ENCODE data around the gene KIRREL3. TPM values are rescaled to one million over a fixed set of nuclear protein-coding genes. Genes with fewer than 3 reads are reported as not detected.

KIRREL3 gene
- total RNA-seq, 4 donors from 2014 or later: 0.19 TPM; not detected in 3

DNA sequence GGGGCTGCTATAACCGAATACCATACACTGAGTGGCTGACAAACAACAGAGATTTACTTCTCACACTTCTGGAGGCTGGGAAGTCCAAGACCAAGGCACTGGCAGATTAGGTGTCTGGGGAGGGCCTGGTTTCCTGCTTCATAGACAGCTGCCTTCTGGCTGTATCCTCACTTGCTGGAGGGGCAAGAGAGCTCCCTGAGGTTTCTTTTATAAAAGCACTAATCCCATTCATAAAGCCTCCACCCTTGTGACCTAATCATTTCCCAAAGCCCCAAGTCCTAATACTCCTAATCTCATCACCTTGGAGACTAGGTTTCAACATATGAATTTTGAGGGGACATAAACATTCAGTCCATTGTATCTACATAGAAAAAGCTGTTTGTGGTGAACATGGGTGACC lies 131.8 kb downstream of the KIRREL3 start:
- Histone ChIP-seq H3K4me3 (no peak overlapping the region), H3K27me3 (peaks cover 0 to 16% (median 0%) of the 10 kb centered on the region in 4 donors), H3K36me3 (no peaks in the 10 kb centered on the region), H3K4me1 (no peaks in the 10 kb centered on the region), H3K9me3 (no peaks in the 10 kb centered on the region), H3K27ac (no peak overlapping the region)
- TF ChIP-seq, protein P1, sequence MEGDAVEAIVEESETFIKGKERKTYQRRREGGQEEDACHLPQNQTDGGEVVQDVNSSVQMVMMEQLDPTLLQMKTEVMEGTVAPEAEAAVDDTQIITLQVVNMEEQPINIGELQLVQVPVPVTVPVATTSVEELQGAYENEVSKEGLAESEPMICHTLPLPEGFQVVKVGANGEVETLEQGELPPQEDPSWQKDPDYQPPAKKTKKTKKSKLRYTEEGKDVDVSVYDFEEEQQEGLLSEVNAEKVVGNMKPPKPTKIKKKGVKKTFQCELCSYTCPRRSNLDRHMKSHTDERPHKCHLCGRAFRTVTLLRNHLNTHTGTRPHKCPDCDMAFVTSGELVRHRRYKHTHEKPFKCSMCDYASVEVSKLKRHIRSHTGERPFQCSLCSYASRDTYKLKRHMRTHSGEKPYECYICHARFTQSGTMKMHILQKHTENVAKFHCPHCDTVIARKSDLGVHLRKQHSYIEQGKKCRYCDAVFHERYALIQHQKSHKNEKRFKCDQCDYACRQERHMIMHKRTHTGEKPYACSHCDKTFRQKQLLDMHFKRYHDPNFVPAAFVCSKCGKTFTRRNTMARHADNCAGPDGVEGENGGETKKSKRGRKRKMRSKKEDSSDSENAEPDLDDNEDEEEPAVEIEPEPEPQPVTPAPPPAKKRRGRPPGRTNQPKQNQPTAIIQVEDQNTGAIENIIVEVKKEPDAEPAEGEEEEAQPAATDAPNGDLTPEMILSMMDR (IDR thresholded peaks at IDR 0.05): no peak
- TF ChIP-seq POLR2A (IDR thresholded peaks at IDR 0.05): no peak
- WGBS, 2 donors: 33 to 43% methylated on average over 1 of the region's 1 CpG
- no peak for DNase-seq
- intact Hi-C loops (cut with DNase I): no loop called here

GRCh38 chr11:126864934-126865333 lies 135.6 kb downstream of the KIRREL3 start:
- Histone ChIP-seq H3K4me1 (no peaks in the 10 kb centered on the region), H3K4me3 (no peak overlapping the region), H3K27ac (no peak overlapping the region), H3K9me3 (no peaks in the 10 kb centered on the region), H3K36me3 (no peaks in the 10 kb centered on the region), H3K27me3 (peaks cover 0 to under 1% (median 0%) of the 10 kb centered on the region in 4 donors)
- intact Hi-C loops (cut with DNase I): no loop called here
- DNase-seq: no peak
- TF ChIP-seq POLR2A (IDR thresholded peaks at IDR 0.05): no peak
- TF ChIP-seq, protein P1 (IDR thresholded peaks at IDR 0.05): no peak
- WGBS, 2 donors: 62 to 77% methylated on average over 4 of the region's 4 CpGs

DNA sequence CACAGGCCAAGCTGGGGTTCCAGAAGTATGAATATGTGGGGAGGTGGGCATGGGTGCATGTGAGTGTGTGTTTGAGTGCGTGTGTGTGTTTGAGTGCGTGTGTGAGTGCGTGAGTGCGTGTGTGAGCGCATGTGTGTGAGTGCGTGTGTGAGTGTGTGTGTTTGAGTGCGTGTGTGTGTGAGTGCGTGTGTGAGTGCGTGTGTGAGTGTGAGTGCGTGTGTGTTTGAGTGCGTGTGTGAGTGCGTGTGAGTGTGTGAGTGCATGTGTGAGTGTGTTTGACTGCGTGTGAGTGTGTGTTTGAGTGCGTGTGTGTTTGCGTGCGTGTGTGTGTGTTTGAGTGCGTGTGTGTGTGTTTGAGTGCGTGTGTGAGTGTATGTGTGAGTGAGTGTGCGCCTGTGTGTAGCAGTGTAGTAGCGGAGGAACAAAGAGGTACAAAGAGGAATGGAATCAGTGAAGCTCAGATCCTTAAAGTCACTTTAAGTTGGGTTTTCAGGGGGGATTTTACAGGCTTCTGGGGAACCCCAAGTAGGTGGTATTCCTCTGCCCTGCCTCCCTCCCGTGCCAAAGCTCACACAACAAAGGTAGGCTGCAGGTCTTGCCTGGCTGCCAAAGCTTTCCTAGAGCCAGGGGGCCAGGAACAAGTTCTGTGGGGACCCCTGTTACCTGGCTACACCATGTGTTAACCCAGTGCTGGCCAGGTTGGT lies 137.1 kb downstream of the KIRREL3 start:
- no peak overlapping the region for H3K4me3 ChIP-seq
- H3K9me3 ChIP-seq: no peaks in the 10 kb centered on the region
- TF ChIP-seq, protein P1 (IDR thresholded peaks at IDR 0.05): no peak
- no peak for TF ChIP-seq POLR2A (IDR thresholded peaks at IDR 0.05)
- 55 to 72% methylated on average over 21 of the region's 21 CpGs for WGBS, 2 donors
- DNase-seq: no peak
- no peaks in the 10 kb centered on the region for H3K4me1 ChIP-seq
- no peaks in the 10 kb centered on the region for H3K36me3 ChIP-seq
- intact Hi-C loops (cut with DNase I): no loop called here
- no peak overlapping the region for H3K27ac ChIP-seq
- no peaks in the 10 kb centered on the region for H3K27me3 ChIP-seq

DNA sequence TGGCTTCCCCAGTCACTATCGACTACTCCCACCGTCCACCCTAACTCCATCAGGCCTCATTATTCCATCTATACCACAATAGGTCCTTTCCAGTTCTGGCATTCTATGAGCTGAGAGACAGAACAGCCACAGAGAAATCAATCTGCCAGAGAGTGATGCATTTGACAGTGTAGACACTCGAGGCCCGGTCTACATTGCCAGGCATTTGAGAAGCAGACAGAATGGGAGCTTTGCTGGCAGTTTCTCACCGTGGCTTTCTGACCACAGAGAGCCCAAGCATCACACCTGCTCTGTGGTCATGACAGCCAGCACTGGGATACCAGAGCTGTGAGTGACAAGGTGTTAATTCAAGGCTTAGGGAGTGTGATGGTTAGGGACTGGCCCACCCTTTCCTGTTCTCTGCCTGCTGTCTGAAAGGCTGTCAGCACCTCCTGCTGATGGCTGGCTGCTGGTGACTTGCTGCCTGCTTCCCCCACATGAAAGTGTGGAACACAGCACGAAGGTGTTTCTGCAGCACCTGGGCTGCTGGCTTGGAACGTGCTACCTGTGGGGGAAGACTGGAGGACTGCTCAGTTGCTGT lies 137.8 kb downstream of the KIRREL3 start:
- WGBS, 2 donors: 57 to 62% methylated on average over 5 to 6 of the region's 7 CpGs
- no peak for DNase-seq
- intact Hi-C loops (cut with DNase I): no loop called here
- H3K27me3 ChIP-seq: no peaks in the 10 kb centered on the region
- TF ChIP-seq, protein P1 (IDR thresholded peaks at IDR 0.05): no peak
- no peak for TF ChIP-seq POLR2A (IDR thresholded peaks at IDR 0.05)
- H3K36me3 ChIP-seq: no peaks in the 10 kb centered on the region
- no peak overlapping the region for H3K4me3 ChIP-seq
- H3K9me3 ChIP-seq: no peaks in the 10 kb centered on the region
- no peaks in the 10 kb centered on the region for H3K4me1 ChIP-seq
- no peak overlapping the region for H3K27ac ChIP-seq

- Histone ChIP-seq H3K9me3 (no peaks in the 10 kb centered on the region), H3K4me3 (no peak overlapping the region), H3K27me3 (no peaks in the 10 kb centered on the region), H3K36me3 (no peaks in the 10 kb centered on the region), H3K4me1 (no peaks in the 10 kb centered on the region), H3K27ac (no peak overlapping the region)
- no peak for DNase-seq
- WGBS, 2 donors: 69 to 73% methylated on average over 7 to 8 of the region's 10 CpGs
- intact Hi-C loops (cut with DNase I): no loop called here
- TF ChIP-seq, protein P1 (IDR thresholded peaks at IDR 0.05): no peak
- TF ChIP-seq POLR2A (IDR thresholded peaks at IDR 0.05): no peak
Measured at GRCh38 chr11:126861796-126862459, 138.6 kb downstream of the KIRREL3 start.

All from esophagus squamous epithelium (tissue), 5 donors.